H9 (cell line): ENCODE measurements around the gene NUP133. TPM values are rescaled to one million over a fixed set of nuclear protein-coding genes. Genes with fewer than 3 reads are reported as not detected.

Source experiments
- DNase-seq: peaks from one replicate; pipeline ENCODE4 v3.0.0-alpha.2; 2017
- H2AFZ ChIP-seq: one replicate; pipeline ENCODE4 v1.6.1; 2013; ENCODE audit warnings: mild to moderate bottlenecking, low read length, control low read depth, moderate library complexity
- H2AK5ac ChIP-seq: 2 replicates; pipeline ENCODE4 v1.6.1; 2013; ENCODE audit warnings: low read length, control low read depth, mixed read lengths; ENCODE audit not compliant: insufficient read length
- H2BK120ac ChIP-seq: one replicate; pipeline ENCODE4 v1.6.1; 2013; ENCODE audit warnings: low read depth, mild to moderate bottlenecking, low read length, control low read depth, inconsistent platforms; ENCODE audit not compliant: poor library complexity, severe bottlenecking
- H2BK12ac ChIP-seq: 2 replicates; pipeline ENCODE4 v1.6.1; 2013; ENCODE audit warnings: low read length, control low read depth, mixed read lengths, low read depth; ENCODE audit not compliant: insufficient read length
- H2BK15ac ChIP-seq: 2 replicates; pipeline ENCODE4 v1.6.1; 2013; ENCODE audit warnings: low read depth, low read length, control low read depth
- H2BK20ac ChIP-seq: one replicate; pipeline ENCODE4 v1.6.1; 2013; ENCODE audit warnings: low read depth, mild to moderate bottlenecking, low read length, control low read depth, inconsistent platforms; ENCODE audit not compliant: poor library complexity, severe bottlenecking
- H2BK5ac ChIP-seq: 2 replicates; pipeline ENCODE4 v1.6.1; 2013; ENCODE audit warnings: low read length, control low read depth, mixed read lengths; ENCODE audit not compliant: insufficient read length
- H3K14ac ChIP-seq: 2 replicates; pipeline ENCODE4 v1.6.1; 2013; ENCODE audit warnings: low read length, control low read depth; ENCODE audit not compliant: insufficient read depth
- H3K18ac ChIP-seq: 2 replicates; pipeline ENCODE4 v1.6.1; 2013; ENCODE audit warnings: low read depth, mild to moderate bottlenecking, mixed read lengths, low read length, control low read depth; ENCODE audit not compliant: insufficient read length
- H3K23ac ChIP-seq: 2 replicates; pipeline ENCODE4 v1.6.1; 2013; ENCODE audit warnings: low read length, control low read depth, mixed read lengths, low read depth; ENCODE audit not compliant: insufficient read length
- H3K23me2 ChIP-seq: 2 replicates; pipeline ENCODE4 v1.6.1; 2013; ENCODE audit warnings: low read depth, mild to moderate bottlenecking, mixed read lengths, low read length, control low read depth; ENCODE audit not compliant: insufficient read length, poor library complexity, severe bottlenecking
- H3K27ac ChIP-seq: 2 replicates; pipeline ENCODE4 v1.5.1; 2013; ENCODE audit warnings: low read length, control low read depth, mixed read lengths, low read depth; ENCODE audit not compliant: insufficient read length
- H3K27me3 ChIP-seq: 2 replicates; pipeline ENCODE4 v1.6.1; 2013; ENCODE audit warnings: low read length, control low read depth, inconsistent platforms; ENCODE audit not compliant: insufficient read depth
- H3K4ac ChIP-seq: 2 replicates; pipeline ENCODE4 v1.6.1; 2013; ENCODE audit warnings: low read depth, mild to moderate bottlenecking, control low read depth, inconsistent platforms, low read length, moderate library complexity
- H3K4me1 ChIP-seq: 2 replicates; pipeline ENCODE4 v1.6.1; 2013; ENCODE audit warnings: low read length, control low read depth, inconsistent platforms; ENCODE audit not compliant: insufficient read depth
- H3K4me2 ChIP-seq: 2 replicates; pipeline ENCODE4 v1.6.1; 2013; ENCODE audit warnings: low read length, control low read depth, mixed read lengths; ENCODE audit not compliant: insufficient read length, insufficient read depth
- H3K56ac ChIP-seq: 2 replicates; pipeline ENCODE4 v1.6.1; 2013; ENCODE audit warnings: low read depth, mild to moderate bottlenecking, mixed read lengths, low read length, control low read depth; ENCODE audit not compliant: insufficient read length
- H3K79me1 ChIP-seq: 2 replicates; pipeline ENCODE4 v1.6.1; 2013; ENCODE audit warnings: low read depth, mild to moderate bottlenecking, moderate library complexity, low read length, control low read depth, inconsistent platforms; ENCODE audit not compliant: insufficient read depth, poor library complexity, severe bottlenecking
- H3K79me2 ChIP-seq: 2 replicates; pipeline ENCODE4 v1.6.1; 2013; ENCODE audit warnings: low read length, control low read depth, inconsistent platforms; ENCODE audit not compliant: insufficient read depth
- H3K9ac ChIP-seq: 2 replicates; pipeline ENCODE4 v1.6.1; 2013; ENCODE audit warnings: low read length, control low read depth, mixed read lengths; ENCODE audit not compliant: insufficient read length; ENCODE audit errors: extremely low read depth
- H3K9me3 ChIP-seq: one replicate; pipeline ENCODE4 v1.6.1; 2013; ENCODE audit warnings: low read depth, low read length, inconsistent platforms; ENCODE audit not compliant: control insufficient read depth
- H3T11ph ChIP-seq: one replicate; pipeline ENCODE4 v1.6.1; 2013; ENCODE audit warnings: mild to moderate bottlenecking, low read length, control low read depth, inconsistent platforms
- H4K20me1 ChIP-seq: one replicate; pipeline ENCODE4 v1.6.1; 2013; ENCODE audit not compliant: control insufficient read depth, insufficient read length, insufficient read depth
- H4K5ac ChIP-seq: 2 replicates; pipeline ENCODE4 v1.6.1; 2013; ENCODE audit warnings: low read depth, mild to moderate bottlenecking, mixed read lengths, low read length, control low read depth; ENCODE audit not compliant: insufficient read length
- H4K8ac ChIP-seq: replicated peaks from 2 replicates; pipeline ENCODE4 v1.6.1; 2013; ENCODE audit warnings: low read length, control low read depth, mixed read lengths, low read depth; ENCODE audit not compliant: insufficient read length
- H4K91ac ChIP-seq: 2 replicates; pipeline ENCODE4 v1.6.1; 2013; ENCODE audit warnings: low read depth, mild to moderate bottlenecking, moderate library complexity, mixed read lengths, low read length, control low read depth; ENCODE audit not compliant: insufficient read length
- H3K27ac Mint-ChIP-seq, 3 experiments: 2 replicates in 2 of 3; 3 replicates in 1 of 3; pipeline ENCODE4 v1.8.0; 2020 to 2021; ENCODE audit warnings: mixed read lengths in 3 of 3, mild to moderate bottlenecking in 1 of 3, moderate library complexity in 1 of 3
- H3K27me3 Mint-ChIP-seq: 2 replicates; pipeline ENCODE4 v1.8.0; 2021; ENCODE audit warnings: low read depth, mild to moderate bottlenecking, moderate library complexity, mixed read lengths
- H3K36me3 Mint-ChIP-seq, 3 experiments: 2 replicates in 2 of 3; 3 replicates in 1 of 3; pipeline ENCODE4 v1.8.0; 2020 to 2021; ENCODE audit warnings: low read depth in 3 of 3, mixed read lengths in 3 of 3; ENCODE audit not compliant: insufficient read depth in 1 of 3
- H3K4me1 Mint-ChIP-seq, 2 experiments: 2 replicates each; pipeline ENCODE4 v1.8.0; 2020; ENCODE audit warnings: mixed read lengths in 2 of 2
- H3K4me3 Mint-ChIP-seq, 2 experiments: 2 replicates in 1 of 2; 3 replicates in 1 of 2; pipeline ENCODE4 v1.8.0; 2020 to 2021; ENCODE audit warnings: mild to moderate bottlenecking in 2 of 2, mixed read lengths in 2 of 2, moderate library complexity in 1 of 2
- H3K9me3 Mint-ChIP-seq, 2 experiments: 2 replicates in 1 of 2; 3 replicates in 1 of 2; pipeline ENCODE4 v1.8.0; 2020; ENCODE audit warnings: mild to moderate bottlenecking in 2 of 2, mixed read lengths in 2 of 2, moderate library complexity in 1 of 2
- CTCF ChIP-seq: fragments of 200-600 bp; sonication (generic); conservative IDR thresholded peaks from 3 replicates; pipeline ENCODE4 v1.8.0; 2021; ENCODE audit warnings: antibody characterized with exemption, mild to moderate bottlenecking
- WGBS: extraction: QIAGEN DNeasy Blood & Tissue Kit; methylation state at CpG from one replicate; pipeline ENCODE4 v1.1.7; 2013; ENCODE audit warnings: missing lambda C conversion rate, low lambda C conversion rate, mixed read lengths; ENCODE audit not compliant: insufficient read length; ENCODE audit errors: extremely low coverage; 5-methylcytosine and 5-hydroxymethylcytosine counted together
- total RNA-seq: library from RNA; stranded (reverse); gene quantifications from 2 replicates; pipeline ENCODE4 v1.2.1, GENCODE V29; 2021

Gene NUP133
- total RNA-seq, 1 experiment from 2014 or later, result 71.3 TPM

DNA sequence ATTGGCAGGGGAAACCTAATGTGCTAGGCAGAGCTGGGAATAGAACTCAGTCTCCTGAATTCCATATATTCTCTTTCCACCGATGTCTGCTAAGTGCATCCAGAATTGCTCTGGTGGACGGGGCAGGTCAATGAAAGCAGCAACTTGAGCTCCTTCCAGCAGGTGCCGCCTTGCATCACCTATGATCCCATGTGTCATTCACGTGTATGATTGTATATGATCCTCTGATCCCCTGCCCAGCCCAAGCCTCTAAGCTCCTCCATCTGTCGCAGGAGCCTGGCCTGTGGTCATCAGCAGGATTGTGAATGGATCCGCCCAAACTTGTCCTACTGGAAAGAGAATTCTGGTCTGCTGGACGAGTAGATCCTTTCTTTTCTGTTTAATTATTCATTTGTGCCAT is 87.4 kb downstream of the NUP133 start:
- H2BK120ac ChIP-seq, result no peak overlapping the region
- H3K18ac ChIP-seq, result no peak overlapping the region
- no peak overlapping the region for H3K56ac ChIP-seq
- peaks cover 15 to 23% of the 10 kb centered on the region in 2 experiments for H3K4me1 Mint-ChIP-seq
- H3K79me1 ChIP-seq, result no peaks in the 10 kb centered on the region
- DNase-seq, result peak; percentile 33
- H3K23me2 ChIP-seq, result no peaks in the 10 kb centered on the region
- peaks cover 18 to 21% of the 10 kb centered on the region in 2 experiments for H3K9me3 Mint-ChIP-seq
- no peak overlapping the region for H4K5ac ChIP-seq
- no peak overlapping the region for H3K4me3 Mint-ChIP-seq
- TF ChIP-seq CTCF, result 0 out of 3 replicates have a peak, but pooled peaks have one; percentile 17
- H3T11ph ChIP-seq, result no peak overlapping the region
- no peaks in the 10 kb centered on the region; the same call in 1 of the 2 replicates for H3K4me1 ChIP-seq
- WGBS, result no CpG with 5 or more reads among the region's 7 CpGs
- no peak overlapping the region for H4K91ac ChIP-seq
- no peak overlapping the region for H3K9ac ChIP-seq
- no peaks in the 10 kb centered on the region; the same call in 1 of the 2 replicates for H3K27me3 ChIP-seq
- H2BK5ac ChIP-seq, result no peak overlapping the region
- no peak overlapping the region for H4K8ac ChIP-seq
- H3K27ac ChIP-seq, result no peak overlapping the region
- H3K9me3 ChIP-seq, result no peaks in the 10 kb centered on the region
- no peak overlapping the region for H3K27ac Mint-ChIP-seq
- H2BK15ac ChIP-seq, result no peak overlapping the region
- H3K23ac ChIP-seq, result no peak overlapping the region
- H3K27me3 Mint-ChIP-seq, result peaks cover 14% of the 10 kb centered on the region
- no peaks in the 10 kb centered on the region for H3K79me2 ChIP-seq
- H3K4ac ChIP-seq, result no peak overlapping the region
- no peak overlapping the region for H2AFZ ChIP-seq
- no peak overlapping the region for H3K4me2 ChIP-seq
- peaks cover 0 to 10% (median 9%) of the 10 kb centered on the region in 3 experiments; a peak in 6 of 7 replicates for H3K36me3 Mint-ChIP-seq
- H2BK20ac ChIP-seq, result no peak overlapping the region
- H2AK5ac ChIP-seq, result no peak overlapping the region
- H3K14ac ChIP-seq, result no peak overlapping the region
- no peaks in the 10 kb centered on the region for H4K20me1 ChIP-seq
- H2BK12ac ChIP-seq, result no peak overlapping the region
